SU-DHL-6 (cell line): Measurements from ENCODE around the gene MGAT1.

Source experiments
- CTCF ChIP-seq: fragments of 200-600 bp; sonication (generic); IDR thresholded peaks from one replicate; pipeline ENCODE4 v1.5.1; 2017; ENCODE audit warnings: antibody characterized with exemption, mild to moderate bottlenecking, low read length, moderate library complexity; ENCODE audit not compliant: insufficient read depth, poor library complexity, severe bottlenecking
- EZH2phosphoT487 ChIP-seq: fragments of 200-600 bp; sonication (generic), shearing (Covaris generic); conservative IDR thresholded peaks from 2 replicates; pipeline ENCODE4 v1.6.1; 2018; ENCODE audit warnings: mild to moderate bottlenecking, antibody characterized with exemption, low read length, moderate library complexity, mixed read lengths

- TF ChIP-seq CTCF, result no peak
- TF ChIP-seq EZH2phosphoT487, result no peak
Measured at GRCh38 chr5:180823940-180824629, 21.5 kb upstream of the MGAT1 start.
